Renal cortex interstitium (tissue), 11 donors: ENCODE measurements around the gene DCAF12. TPM values are rescaled to one million over a fixed set of nuclear protein-coding genes. Genes with fewer than 3 reads are reported as not detected.
"Not testable (repeated sequence)": the region's sequence is repeated elsewhere in the genome, so short reads cannot be mapped to it uniquely, and the experiment has no call there.

ENCODE experiments used
- DNase-seq, 11 donors: peaks; one replicate each; pipeline ENCODE4 v3.0.0-alpha.2; 2013; ENCODE audit warnings: low read depth in 9 of 11, low spot score in 4 of 11; ENCODE audit errors: extremely low read depth in 1 of 11
- polyA plus RNA-seq, 3 donors: library from polyadenylated mRNA; unstranded; fragments of 120-200 nt; gene quantifications; one replicate each; pipeline ENCODE4 v1.2.1, GENCODE V29; 2013; ENCODE audit not compliant: insufficient read length in 3 of 3

Gene DCAF12
- polyA plus RNA-seq, 3 donors: 56.2 to 67.2 (median 60.8) TPM

DNA sequence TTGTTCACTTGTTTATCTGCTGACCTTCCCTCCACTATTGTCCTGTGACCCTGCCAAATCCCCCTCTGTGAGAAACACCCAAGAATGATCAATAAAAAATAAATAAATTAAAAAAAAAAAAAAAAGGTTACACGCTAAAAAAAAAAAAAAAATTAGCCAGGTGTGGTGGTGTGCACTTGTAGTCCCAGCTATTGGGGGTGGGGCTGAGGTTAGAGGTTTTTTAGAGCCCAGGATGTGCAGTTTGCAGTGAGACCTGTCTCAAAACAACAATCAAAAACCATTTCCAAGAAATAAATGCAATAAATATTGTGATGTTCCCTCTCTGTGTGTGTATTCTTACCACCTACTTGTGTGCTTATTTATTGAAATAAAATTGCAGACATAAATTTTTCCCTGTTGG, 12.1 kb upstream of the DCAF12 start:
- not testable (repeated sequence) for DNase-seq

DNA sequence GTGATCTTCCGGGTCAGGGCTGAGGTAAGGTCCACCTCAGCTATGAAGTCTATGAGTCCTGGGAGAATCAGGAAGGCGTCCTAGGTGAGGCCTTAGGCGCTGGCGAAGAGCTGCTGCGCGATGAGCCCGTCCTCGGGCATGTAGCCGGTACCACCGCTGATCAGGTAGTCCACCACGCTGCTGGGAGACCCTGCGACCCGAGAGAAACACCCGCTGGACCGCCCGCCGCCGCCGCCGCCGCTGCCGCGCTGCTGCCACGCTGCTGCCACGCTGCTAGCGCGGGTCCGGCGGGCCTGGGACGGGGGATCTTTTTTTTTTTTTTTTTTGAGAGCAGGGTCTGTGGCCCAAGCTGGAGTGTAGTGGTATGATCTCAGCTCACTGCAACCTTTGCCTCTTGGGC, 8.0 kb upstream of the DCAF12 start:
- no peak for DNase-seq

- no peak for DNase-seq
Observed at GRCh38 chr9:34133436-34133949, 7.0 kb upstream of the DCAF12 start.

DNA sequence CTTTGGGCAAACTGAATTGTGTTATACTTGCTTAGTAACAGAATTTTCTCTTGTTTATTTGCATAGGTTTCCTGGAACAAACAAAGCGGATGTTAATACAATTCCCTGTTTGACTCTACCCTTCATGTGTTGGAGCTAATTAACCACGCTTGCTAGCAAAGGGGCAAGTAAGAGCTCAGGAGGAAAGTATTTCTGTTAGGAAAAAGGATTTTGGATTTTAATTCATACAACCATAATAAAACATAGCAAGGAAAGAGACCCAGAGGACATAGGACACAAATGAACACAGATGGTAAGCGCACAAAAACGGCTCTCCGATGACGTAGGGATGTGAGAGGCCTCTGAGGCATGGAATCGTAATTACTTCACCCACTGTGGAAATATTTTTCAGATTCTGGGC, 5.1 kb upstream of the DCAF12 start:
- no peak for DNase-seq

DNA sequence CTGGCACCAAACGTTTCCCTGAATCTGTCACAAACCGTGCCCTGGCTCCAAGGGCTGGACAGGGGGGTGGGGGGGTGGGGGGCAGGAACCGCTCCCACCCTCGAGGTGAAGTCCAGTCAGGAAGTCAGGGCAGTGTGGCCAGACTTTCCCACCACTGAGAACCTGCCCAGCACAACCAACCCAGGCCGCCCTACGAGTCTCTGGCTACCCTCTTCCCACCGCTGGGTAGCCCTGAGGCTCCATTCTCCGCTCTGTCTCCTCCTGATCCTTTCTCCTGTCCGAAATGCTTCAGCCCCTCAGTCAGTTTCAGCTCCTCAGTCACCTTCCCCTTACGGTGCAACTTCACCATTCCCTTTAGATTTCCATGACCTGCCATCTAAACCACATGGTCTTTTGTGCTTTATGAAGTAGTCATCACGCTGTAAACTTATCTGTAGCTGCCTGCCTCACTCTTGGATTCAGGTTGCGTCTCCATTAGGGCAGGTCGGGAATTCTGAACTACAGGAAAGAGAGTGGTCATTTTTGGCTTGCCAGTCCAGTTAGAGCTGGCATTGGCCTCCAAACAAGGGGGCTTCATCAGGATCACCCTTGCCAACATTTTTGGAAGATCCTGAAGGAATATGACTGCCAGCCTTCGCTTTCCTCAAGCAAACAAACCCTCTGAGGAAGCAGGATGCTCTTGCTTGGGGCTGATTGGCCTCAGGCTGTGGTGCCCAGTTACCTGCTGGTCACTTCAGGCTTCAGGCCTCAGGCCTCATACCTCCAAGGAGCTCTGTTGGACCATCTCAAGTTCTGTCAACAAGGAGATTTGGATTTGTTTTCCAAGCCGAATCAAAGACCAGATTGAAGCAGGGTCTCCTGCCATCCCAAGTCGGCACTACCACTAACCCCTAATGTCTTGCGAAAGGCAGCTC, 794 bp upstream of the DCAF12 start:
- no peak for DNase-seq

DNA sequence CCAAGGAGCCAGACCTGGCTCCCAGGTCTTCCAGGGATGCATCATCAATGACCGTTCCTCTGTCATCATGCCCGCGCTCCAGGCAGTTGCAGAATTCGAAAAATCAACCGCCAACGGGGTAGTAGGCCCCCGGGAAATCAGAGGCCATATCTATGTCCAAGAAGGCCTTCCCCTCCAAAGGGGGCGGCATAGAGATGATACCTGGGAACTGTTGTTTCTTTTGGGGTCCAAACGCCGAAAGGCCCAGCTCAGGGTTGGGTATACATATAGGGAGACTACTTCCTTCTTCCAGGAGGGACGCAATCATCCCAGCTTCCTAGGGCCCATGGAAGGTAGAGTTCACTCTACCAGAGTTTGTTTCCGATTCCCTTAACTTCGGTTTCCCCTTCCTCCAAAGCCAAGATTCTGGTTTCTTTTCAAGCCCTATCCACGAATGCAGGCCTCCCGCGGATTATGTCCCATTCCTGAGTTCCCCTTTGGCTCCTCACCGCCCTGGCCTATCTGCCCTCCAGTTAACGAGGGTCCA, 754 bp downstream of the DCAF12 start:
- peak in 2 of 11 donors; percentile 18 to 27 for DNase-seq

GRCh38 chr9:34124926-34125325, 1.6 kb downstream of the DCAF12 start:
- no peak for DNase-seq

GRCh38 chr9:34124099-34124498, 2.4 kb downstream of the DCAF12 start:
- no peak for DNase-seq

GRCh38 chr9:34123682-34124081, 2.8 kb downstream of the DCAF12 start:
- no peak for DNase-seq

DNA sequence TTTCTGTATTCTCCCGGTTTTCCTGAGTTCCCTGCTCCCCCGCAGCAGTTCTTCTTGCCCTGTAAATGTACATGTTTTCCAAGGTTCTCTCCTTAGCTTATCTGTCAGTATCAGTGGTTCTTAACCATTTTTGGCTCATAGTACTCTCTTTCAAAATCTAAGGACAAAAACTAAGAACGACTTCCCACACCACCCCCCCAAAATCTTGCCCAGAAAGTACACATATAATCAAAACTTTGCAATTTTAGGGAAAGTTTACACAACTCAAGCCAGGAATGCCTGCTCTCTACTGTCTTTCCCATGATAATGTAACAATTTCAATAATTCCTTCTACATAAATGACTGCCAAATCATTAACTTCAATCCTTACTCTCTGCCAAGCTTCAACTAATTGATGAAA, 4.5 kb downstream of the DCAF12 start:
- DNase-seq: no peak

DNA sequence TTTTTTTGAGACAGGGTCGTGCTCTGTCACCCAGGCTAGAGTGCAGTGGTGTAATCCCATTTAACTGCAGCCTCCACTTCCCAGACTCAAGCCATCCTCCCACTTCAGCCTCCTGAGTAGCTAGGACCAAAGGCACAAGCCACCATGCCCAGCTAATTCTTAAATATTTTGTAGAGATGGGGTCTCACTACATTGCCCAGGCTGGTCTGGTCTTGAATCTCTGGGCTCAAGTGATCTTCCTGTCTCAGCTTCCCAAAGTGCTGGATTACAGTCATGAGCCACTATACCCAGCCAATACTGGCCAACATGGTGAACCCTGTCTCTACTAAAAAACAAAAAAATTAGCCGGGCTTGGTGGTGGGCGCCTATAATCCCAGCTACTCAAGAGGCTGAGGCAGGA, 6.8 kb downstream of the DCAF12 start:
- DNase-seq: no peak

- DNase-seq: no peak
Observed at GRCh38 chr9:34114436-34114835, 12.1 kb downstream of the DCAF12 start.

DNA sequence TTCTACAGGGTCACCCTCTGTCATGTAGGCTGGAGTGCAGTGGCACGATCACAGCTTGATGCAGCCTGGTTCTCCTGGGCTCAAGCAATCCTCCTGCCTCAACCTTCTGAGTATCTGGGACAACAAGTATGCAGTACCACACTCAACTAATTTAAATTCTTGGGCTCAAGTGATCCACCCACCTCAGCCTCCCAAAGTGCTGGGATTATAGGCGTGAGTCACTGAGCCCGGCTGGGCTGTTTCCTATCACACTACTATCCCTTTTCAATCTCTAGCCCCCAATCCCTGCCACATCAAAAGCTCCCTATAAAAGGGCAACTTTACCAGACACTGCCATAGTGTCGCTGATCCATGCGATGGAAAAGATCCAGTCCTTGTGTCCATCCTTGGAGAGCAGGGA, 20.4 kb downstream of the DCAF12 start:
- DNase-seq: no peak

DNA sequence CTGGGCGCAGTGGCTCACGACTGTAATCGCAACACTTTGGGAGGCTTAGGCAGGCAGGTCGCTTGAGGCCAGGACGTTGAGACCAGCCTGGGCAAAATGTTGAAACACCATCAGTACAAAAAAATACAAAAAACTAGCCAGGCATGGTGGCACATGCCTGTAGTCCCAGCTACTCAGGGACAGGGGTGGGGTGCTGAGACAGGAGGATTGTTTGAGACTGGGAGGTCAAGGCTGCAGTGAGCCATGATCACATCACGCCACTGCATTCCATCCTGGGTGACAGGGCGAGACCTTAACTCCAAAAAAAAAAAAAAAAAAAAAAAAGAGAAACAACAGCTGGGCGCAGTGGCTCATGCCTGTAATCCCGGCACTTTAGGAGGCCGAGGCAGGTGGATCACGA, 23.7 kb downstream of the DCAF12 start:
- no peak for DNase-seq

DNA sequence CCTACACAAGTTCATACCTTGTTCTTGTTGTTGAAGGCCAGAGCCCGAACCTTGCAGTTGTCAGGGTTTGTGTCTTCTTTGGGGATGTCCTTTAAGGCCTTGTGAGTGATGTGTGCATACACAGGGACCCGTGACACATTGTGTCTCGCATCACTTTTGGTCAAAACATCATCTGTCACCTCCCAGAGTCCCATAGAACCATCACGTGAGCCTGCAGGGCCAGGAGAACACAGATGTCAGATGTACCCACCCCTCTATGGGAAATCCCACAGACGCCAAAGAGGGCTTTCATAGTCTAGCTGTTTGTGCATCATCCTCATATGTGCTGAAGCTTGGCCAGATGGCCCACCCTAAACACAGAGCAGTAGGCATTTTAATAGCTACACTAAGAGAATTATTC, 28.2 kb downstream of the DCAF12 start:
- DNase-seq: no peak

- no peak for DNase-seq
Observed at GRCh38 chr9:34097865-34098264, 28.6 kb downstream of the DCAF12 start.

DNA sequence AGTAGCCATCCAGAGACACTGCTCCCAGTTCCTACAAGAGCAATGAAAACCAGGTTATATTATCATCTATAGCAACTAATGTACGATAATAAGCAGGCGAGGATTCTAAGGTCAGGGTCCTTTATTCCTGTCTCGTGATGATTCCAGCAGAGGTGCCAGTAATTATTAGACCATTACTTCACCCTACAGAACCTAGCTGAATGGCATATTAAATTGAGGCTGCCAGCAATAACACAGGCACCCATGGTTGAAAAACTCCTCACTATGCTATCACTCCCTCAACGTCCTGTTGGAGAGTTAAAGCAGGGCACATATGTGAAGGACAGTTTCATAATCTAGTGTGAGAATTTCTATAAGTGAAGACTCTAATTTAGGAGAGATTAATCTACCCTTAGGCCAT, 29.7 kb downstream of the DCAF12 start:
- no peak for DNase-seq

DNA sequence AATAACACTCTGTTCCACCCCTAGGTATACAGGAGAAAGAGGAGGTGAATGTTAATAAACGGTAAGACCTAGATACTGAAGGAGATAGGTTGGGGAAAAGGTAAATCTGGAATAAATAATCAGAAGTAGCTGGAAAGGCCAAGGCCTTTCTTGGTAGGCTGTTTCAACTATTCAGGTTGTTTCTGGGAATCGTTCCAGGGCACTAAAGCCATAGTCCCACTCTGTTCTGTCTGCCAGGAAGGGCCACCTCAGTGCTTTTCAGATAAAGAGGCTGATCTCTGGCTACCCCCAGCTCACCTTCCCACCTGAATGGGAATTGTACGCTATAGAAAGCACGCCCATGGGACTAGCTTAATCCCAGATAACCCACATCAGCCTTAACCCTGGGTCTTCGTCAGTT, 32.9 kb downstream of the DCAF12 start:
- no peak for DNase-seq

DNA sequence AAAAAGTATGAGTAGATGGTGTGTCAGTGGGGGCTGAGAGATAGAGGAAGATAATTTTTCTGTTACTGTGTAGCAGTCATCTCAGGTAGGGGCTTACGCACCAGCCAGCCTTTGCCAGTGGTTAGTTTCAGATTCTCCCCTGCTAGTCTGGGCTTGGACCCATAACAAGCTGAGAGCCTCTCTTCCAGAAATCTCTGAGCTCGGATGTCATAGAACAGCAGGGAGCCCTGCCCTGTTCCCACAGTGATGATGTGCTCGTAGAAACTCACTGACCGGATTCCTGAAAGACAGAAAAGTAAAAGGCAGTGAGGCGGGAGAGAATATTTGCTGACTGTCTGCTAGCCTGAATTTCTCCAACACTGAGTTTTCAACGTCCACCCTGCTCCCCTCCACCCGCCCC, 37.2 kb downstream of the DCAF12 start:
- no peak for DNase-seq

GRCh38 chr9:34087370-34087769, 39.1 kb downstream of the DCAF12 start:
- DNase-seq: no peak

- DNase-seq: no peak
Observed at GRCh38 chr9:34086864-34087263, 39.6 kb downstream of the DCAF12 start.
